ENCODE data around the gene TULP4. TPM values are rescaled to one million over a fixed set of nuclear protein-coding genes. Genes with fewer than 3 reads are reported as not detected.
"Not testable (repeated sequence)": the region's sequence is repeated elsewhere in the genome, so short reads cannot be mapped to it uniquely, and the experiment has no call there.

TULP4 gene
- total RNA-seq, 1 donor from 2014 or later: 18.5 TPM

- Histone ChIP-seq H3K4me3 (no peak overlapping the region), H3K4me1 (no peaks in the 10 kb centered on the region), H3K9me3 (no peaks in the 10 kb centered on the region), H3K27me3 (no peaks in the 10 kb centered on the region), H3K36me3 (peaks cover 0 to 11% of the 10 kb centered on the region in 2 donors), H3K27ac (peak overlapping the region; percentile 11 to 17)
- no peak for DNase-seq (ENCODE audit: low spot score in 2 of 2)
- intact Hi-C loops (cut with DNase I): loop anchor here (10.0 kb wide), 1 partner anchor 241 kb away; no protein-coding TSS in a partner anchor
- no peak for TF ChIP-seq CTCF (IDR thresholded peaks at IDR 0.05)
Measured at GRCh38 chr6:158465747-158466146, 153.5 kb downstream of the TULP4 start.

GRCh38 chr6:158467923-158468322, 155.7 kb downstream of the TULP4 start:
- H3K9me3 ChIP-seq: no peaks in the 10 kb centered on the region
- H3K27me3 ChIP-seq: no peaks in the 10 kb centered on the region
- H3K27ac ChIP-seq: no peak overlapping the region
- DNase-seq (ENCODE audit: low spot score in 2 of 2): no peak
- no peak overlapping the region for H3K4me3 ChIP-seq
- H3K36me3 ChIP-seq: peaks cover 0 to 3% of the 10 kb centered on the region in 2 donors
- TF ChIP-seq CTCF (IDR thresholded peaks at IDR 0.05): no peak
- H3K4me1 ChIP-seq: no peaks in the 10 kb centered on the region
- intact Hi-C loops (cut with DNase I): loop anchor here (10.0 kb wide), 1 partner anchor 243 kb away; no protein-coding TSS in a partner anchor

GRCh38 chr6:158468666-158469065, 156.4 kb downstream of the TULP4 start:
- Histone ChIP-seq H3K27ac (no peak overlapping the region), H3K36me3 (peaks cover 0 to 3% of the 10 kb centered on the region in 2 donors), H3K9me3 (no peaks in the 10 kb centered on the region), H3K4me3 (no peak overlapping the region), H3K4me1 (no peaks in the 10 kb centered on the region), H3K27me3 (no peaks in the 10 kb centered on the region)
- intact Hi-C loops (cut with DNase I): loop anchor here (10.0 kb wide), 1 partner anchor 244 kb away; no protein-coding TSS in a partner anchor
- DNase-seq (ENCODE audit: low spot score in 2 of 2): no peak
- no peak for TF ChIP-seq CTCF (IDR thresholded peaks at IDR 0.05)

GRCh38 chr6:158470023-158470422, 157.8 kb downstream of the TULP4 start:
- DNase-seq (ENCODE audit: low spot score in 2 of 2); intact Hi-C loops (cut with DNase I); H3K36me3 ChIP-seq; H3K9me3 ChIP-seq; H3K4me3 ChIP-seq; H3K27me3 ChIP-seq; H3K27ac ChIP-seq; H3K4me1 ChIP-seq: not testable (repeated sequence)

GRCh38 chr6:158471339-158471738, 159.1 kb downstream of the TULP4 start:
- no peak for DNase-seq (ENCODE audit: low spot score in 2 of 2)
- Histone ChIP-seq H3K27me3 (no peaks in the 10 kb centered on the region), H3K27ac (no peak overlapping the region), H3K4me1 (no peaks in the 10 kb centered on the region), H3K9me3 (no peaks in the 10 kb centered on the region), H3K36me3 (peaks cover 0 to 6% of the 10 kb centered on the region in 2 donors), H3K4me3 (no peak overlapping the region)
- no peak for TF ChIP-seq CTCF (IDR thresholded peaks at IDR 0.05)
- intact Hi-C loops (cut with DNase I): no loop called here

- Histone ChIP-seq H3K36me3 (peaks cover 0 to 17% of the 10 kb centered on the region in 2 donors), H3K4me3 (no peak overlapping the region), H3K27me3 (no peaks in the 10 kb centered on the region), H3K4me1 (no peaks in the 10 kb centered on the region), H3K9me3 (no peaks in the 10 kb centered on the region), H3K27ac (no peak overlapping the region)
- no peak for TF ChIP-seq CTCF (IDR thresholded peaks at IDR 0.05)
- intact Hi-C loops (cut with DNase I): no loop called here
- no peak for DNase-seq (ENCODE audit: low spot score in 2 of 2)
Measured at GRCh38 chr6:158472447-158472846, 160.2 kb downstream of the TULP4 start.
